NCI-H748 (cell line): ENCODE measurements around the gene DENND4A.
A peak's percentile ranks its signal among the peaks of the same experiment; 100 is the strongest.

Source experiments
- DNase-seq: peaks from one replicate; lab custom pipeline; 2025; ENCODE audit not compliant: unreplicated experiment; lab: John Stamatoyannopoulos, UW

DENND4A gene

GRCh38 chr15:65792138-65792987 lies at the start of gene DENND4A:
TSS of gene DENND4A (minus strand) at chr15:65792293. CDS start at chr15:65756450, 35,843 bp downstream.
- DNase-seq, result peak; percentile 96

DNA sequence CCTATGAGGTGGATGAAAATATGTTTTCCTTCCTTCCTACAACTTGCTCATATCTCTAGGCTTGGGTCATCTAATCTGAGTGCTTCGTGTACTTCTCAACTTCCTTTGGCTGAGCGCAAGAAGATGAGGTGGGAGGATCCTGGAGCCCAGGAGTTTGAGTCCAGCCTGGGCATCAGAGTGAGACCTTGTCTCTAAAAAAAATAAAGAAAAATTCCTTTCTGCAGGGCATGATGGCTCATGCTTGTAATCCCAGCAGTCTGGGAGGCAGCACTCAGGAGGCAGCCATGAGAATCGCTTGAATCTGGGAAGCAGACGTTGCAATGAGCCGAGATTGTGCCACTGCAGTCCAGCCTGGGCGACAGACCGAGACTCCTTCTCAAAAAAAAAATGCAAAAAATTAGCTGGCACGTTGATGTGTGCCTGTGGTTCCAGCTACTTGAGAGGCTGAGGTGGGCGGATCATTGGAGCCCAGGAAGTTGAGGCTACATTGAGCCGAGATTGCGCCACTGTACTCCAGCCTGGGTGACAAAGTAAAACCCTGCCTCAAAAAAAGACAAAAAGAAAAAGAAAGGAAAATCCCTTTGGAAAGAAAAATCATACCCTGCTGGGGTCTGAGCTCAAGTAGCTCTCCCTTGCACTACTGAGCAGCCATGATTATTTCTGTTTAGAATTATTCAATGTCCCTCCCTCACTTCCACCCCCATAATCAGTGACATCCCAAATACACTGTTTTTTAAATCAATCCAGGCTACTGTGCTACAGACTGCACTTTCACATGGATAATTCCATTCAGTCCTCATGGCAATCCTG lies 49.2 kb upstream of the DENND4A start:
- no peak for DNase-seq

GRCh38 chr15:65839985-65840384 lies 47.9 kb upstream of the DENND4A start:
- DNase-seq, result no peak

DNA sequence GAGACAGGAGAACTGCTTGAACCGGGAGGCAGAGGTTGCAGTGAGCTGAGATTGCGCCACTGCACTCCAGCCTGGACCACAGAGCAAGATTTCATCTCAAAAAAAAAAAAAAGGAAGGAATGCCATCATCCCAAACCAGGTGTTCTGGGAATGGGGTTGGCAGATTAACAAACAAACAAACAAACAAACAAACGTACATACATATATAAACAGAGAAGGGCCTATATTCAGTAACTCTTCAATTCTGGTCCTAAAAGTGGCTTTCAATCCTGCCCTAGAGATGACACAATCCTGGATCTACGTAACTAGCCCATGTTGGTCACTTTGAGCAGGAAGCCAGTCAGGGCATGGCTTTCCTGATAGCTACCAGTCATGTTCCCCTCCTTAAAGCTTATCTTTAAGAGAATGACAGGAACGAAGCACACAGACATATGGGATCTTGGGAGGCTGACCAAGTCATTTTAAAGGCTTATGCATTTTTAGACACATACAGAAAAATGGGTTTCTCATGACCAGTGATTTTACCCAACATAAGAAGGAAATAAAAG lies 47.3 kb upstream of the DENND4A start:
- no peak for DNase-seq

- no peak for DNase-seq
Measured at GRCh38 chr15:65837301-65838294, 45.5 kb upstream of the DENND4A start.

DNA sequence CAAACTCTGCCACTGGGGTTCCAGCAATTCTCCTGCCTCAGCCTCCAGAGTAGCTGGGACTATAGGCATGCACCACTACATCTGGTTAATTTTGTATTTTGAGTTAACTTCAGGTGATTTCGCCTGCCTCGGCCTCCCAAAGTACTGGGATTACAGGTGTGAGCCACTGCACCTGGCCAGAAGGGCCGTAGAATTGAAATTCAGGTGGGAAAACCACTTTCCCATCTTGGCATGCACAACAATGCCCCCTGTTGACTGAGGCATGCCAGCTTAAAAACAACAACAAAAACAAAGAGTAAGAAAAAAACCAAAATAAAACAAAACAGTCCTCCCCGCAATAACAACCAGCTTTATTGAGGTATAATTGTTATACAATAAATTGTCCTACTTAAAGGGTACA lies 44.6 kb upstream of the DENND4A start:
- DNase-seq, result peak; percentile 35

DNA sequence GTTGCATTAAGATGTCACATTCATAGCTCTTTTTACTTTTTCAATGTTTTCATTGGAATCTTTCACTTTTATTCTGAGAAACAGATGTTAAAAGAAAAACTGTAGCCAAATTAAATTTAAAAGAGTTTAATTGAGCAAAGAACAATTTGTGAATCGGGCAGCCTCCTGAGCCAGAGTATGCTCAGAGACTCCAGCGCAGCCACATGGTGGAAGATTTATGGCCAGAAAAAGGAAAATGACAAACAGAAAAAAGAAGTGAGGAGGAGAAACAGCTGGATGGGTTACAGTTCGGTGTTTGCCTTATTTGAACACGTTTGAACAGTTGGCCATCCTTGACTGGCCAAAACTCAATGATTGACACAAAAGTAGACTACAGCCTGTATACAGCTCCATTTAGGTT lies 43.4 kb upstream of the DENND4A start:
- DNase-seq, result no peak

DNA sequence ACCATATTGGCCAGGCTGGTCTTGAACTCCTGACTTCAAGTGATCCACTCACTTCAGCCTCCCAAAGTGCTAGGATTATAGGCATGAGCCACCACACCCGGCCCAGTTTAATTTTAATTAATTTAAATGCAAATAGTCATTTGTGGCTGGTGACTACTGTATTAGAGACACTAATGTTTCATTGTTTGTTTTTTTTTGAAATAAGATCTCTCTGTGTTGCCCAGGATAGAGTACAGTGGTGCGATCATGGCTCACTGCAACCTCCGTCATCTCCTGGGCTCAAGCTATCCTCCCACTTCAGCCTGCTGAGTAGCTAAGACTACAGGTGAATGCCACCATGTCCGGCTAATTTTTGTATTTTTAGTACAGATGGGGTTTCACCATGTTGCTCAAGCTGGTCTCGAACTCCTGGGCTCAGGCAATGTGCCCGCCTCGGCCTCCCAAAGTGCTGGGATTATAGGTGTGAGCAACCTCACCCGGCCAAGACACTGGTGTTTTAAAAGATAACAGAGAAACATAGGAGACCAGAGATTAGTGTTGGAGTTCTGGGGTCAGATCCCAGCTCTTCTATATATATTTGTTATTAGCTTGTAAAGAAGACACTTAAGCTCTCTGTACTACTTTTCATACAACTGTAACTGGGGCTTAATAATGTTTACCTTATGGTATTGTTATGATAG lies 42.6 kb upstream of the DENND4A start:
- DNase-seq, result no peak

GRCh38 chr15:65833501-65834205 lies 41.6 kb upstream of the DENND4A start:
- peak; percentile 82 for DNase-seq

- peak; percentile 99 for DNase-seq
Measured at GRCh38 chr15:65832549-65833364, 40.7 kb upstream of the DENND4A start.

DNA sequence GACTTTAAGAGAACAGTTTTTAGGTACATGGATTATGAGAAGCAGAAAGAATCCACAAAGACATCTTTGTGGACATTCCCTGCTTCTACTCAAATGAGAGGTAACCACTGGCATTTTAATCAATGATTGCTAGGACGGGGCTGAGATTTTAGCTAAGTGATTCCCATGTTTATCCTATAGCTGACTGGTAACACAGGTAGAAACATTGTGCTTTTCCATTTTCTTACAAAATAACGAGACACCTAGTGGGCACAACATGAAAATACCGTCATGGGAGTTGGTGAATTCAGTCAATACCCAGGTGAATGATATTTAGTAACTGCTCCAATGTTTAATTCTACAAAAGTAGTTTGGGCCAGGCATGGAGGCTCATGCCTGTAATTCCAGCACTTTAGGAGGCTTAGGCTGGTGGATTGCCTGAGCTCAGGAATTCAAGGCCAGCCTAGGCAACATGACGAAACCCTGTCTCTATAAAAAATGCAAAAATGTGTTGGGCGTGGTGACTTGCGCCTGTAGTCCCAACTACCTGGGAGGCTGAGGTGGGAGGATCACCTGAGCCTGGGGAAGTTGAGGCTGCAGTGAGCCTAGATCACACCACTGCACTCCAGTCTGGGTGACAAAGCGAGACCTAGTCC lies 37.2 kb upstream of the DENND4A start:
- peak; percentile 63 for DNase-seq

- no peak for DNase-seq
Measured at GRCh38 chr15:65828585-65828984, 36.5 kb upstream of the DENND4A start.

GRCh38 chr15:65827065-65827464 lies 35.0 kb upstream of the DENND4A start:
- DNase-seq, result no peak

- DNase-seq, result no peak
Measured at GRCh38 chr15:65824941-65825544, 33.0 kb upstream of the DENND4A start.

GRCh38 chr15:65824031-65824743 lies 32.1 kb upstream of the DENND4A start:
- DNase-seq, result peak; percentile 74

DNA sequence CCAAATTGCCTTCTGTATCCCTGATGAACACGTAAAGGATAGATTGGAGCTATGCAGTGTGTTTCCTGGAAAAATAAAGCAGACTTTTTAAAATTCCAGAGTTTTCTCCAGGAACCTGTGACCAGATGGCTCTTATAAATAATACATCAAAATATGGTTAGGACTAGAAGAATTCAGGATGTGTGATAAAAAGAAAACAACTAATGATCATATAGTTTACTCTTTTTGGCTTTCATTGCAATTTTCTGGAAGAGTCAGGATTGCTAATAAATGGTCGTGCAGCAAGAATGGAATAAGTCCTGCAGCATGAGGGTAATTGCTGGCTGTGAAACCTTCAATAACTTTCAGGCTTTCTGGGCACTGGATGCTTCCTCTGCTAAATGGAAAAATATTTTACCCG lies 30.2 kb upstream of the DENND4A start:
- DNase-seq, result no peak

DNA sequence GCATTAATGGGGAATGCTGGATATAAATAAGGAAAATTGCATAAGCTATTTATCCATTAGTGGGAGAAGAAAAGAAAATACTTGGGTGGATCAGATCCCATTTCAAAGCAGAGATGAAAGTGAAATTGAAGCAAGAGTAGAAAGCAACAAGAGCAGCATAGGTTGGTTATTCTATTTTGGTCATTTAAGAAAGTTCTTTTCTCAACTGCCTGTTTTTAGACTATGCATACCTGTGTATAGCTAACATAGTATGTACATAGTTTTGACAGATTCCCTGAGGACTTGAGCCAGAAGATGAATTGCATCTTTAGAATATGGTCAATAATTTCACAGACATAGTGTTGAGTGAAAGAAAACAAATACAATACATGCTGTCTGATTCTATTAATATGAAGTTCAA lies 29.0 kb upstream of the DENND4A start:
- DNase-seq, result no peak
